Keratinocyte (primary cell): ENCODE measurements around the gene MTCL1.

Source experiments
- CTCF ChIP-seq, 3 experiments: IDR thresholded peaks in 1 of 3; conservative IDR thresholded peaks in 1 of 3; optimal IDR thresholded peaks in 1 of 3; 2 replicates in 2 of 3; 3 replicates in 1 of 3; pipeline versions ENCODE3 to v1.5.1; 2011; ENCODE audit warnings: low read length in 3 of 3, mild to moderate bottlenecking in 3 of 3, moderate library complexity in 2 of 3, control low read depth in 1 of 3, inconsistent platforms in 1 of 3; ENCODE audit not compliant: insufficient read depth in 2 of 3; ENCODE audit errors: extremely low read depth in 1 of 3
- EZH2 ChIP-seq: IDR thresholded peaks from one replicate; pipeline ENCODE4 v1.6.1; 2012; ENCODE audit warnings: inconsistent platforms, mild to moderate bottlenecking, low read length, moderate library complexity

- TF ChIP-seq CTCF (optimal IDR thresholded peaks at IDR 0.05 in 1 of 3, IDR thresholded peaks at IDR 0.05 in 1 of 3, conservative IDR thresholded peaks at IDR 0.05 in 1 of 3; ENCODE audit: extremely low read depth in 1 of 3, insufficient read depth in 2 of 3, low read length in 3 of 3) (no peak), EZH2 (no peak)
Measured at GRCh38 chr18:8726963-8727705, 21.8 kb downstream of the MTCL1 start.
